T follicular helper cell (primary cell): ENCODE data around the gene VKORC1L1.
"Not testable (repeated sequence)": the region's sequence is repeated elsewhere in the genome, so short reads cannot be mapped to it uniquely, and the experiment has no call there.

Experiments used
- DNase-seq: peaks from one replicate; pipeline ENCODE4 v3.0.0-alpha.2; 2020; ENCODE audit warnings: low read depth

The VKORC1L1 gene

GRCh38 chr7:65937296-65937695 lies 64.4 kb downstream of the VKORC1L1 start:
- no peak for DNase-seq

GRCh38 chr7:65938336-65938895 lies 65.5 kb downstream of the VKORC1L1 start:
- no peak for DNase-seq

- not testable (repeated sequence) for DNase-seq
Observed at GRCh38 chr7:65945787-65946186, 72.9 kb downstream of the VKORC1L1 start.

- no peak for DNase-seq
Observed at GRCh38 chr7:65946904-65947303, 74.0 kb downstream of the VKORC1L1 start.

- DNase-seq: no peak
Observed at GRCh38 chr7:65951837-65952578, 79.1 kb downstream of the VKORC1L1 start.

- DNase-seq: no peak
Observed at GRCh38 chr7:65953001-65953720, 80.3 kb downstream of the VKORC1L1 start.

GRCh38 chr7:65953890-65954450 lies 81.1 kb downstream of the VKORC1L1 start:
- no peak for DNase-seq

GRCh38 chr7:65955718-65956117 lies 82.8 kb downstream of the VKORC1L1 start:
- no peak for DNase-seq

- DNase-seq: no peak
Observed at GRCh38 chr7:65960351-65961074, 87.6 kb downstream of the VKORC1L1 start.

GRCh38 chr7:65962033-65962432 lies 89.2 kb downstream of the VKORC1L1 start:
- DNase-seq: no peak

- not testable (repeated sequence) for DNase-seq
Observed at GRCh38 chr7:65964671-65965070, 91.8 kb downstream of the VKORC1L1 start.

GRCh38 chr7:65966146-65966545 lies 93.3 kb downstream of the VKORC1L1 start:
- DNase-seq: no peak

- DNase-seq: no peak
Observed at GRCh38 chr7:65967361-65968155, 94.7 kb downstream of the VKORC1L1 start.

- DNase-seq: no peak
Observed at GRCh38 chr7:65968256-65969185, 95.6 kb downstream of the VKORC1L1 start.

- DNase-seq: no peak
Observed at GRCh38 chr7:65971021-65971420, 98.1 kb downstream of the VKORC1L1 start.

- no peak for DNase-seq
Observed at GRCh38 chr7:65972976-65973375, 100.1 kb downstream of the VKORC1L1 start.

GRCh38 chr7:65974191-65974801 lies 101.4 kb downstream of the VKORC1L1 start:
- DNase-seq: no peak

- DNase-seq: no peak
Observed at GRCh38 chr7:65974876-65975275, 102.0 kb downstream of the VKORC1L1 start.

- no peak for DNase-seq
Observed at GRCh38 chr7:65975814-65976445, 103.1 kb downstream of the VKORC1L1 start.
